HG02588 (cell line): Measurements from ENCODE around the gene GALNT2.

Source experiments
- ATAC-seq: cut with Tn5 transposase; IDR thresholded peaks from one replicate; pipeline ENCODE4 v1.9.1; 2021; ENCODE audit warnings: mild to moderate bottlenecking, moderate library complexity; ENCODE audit not compliant: unreplicated experiment

Gene GALNT2

GRCh38 chr1:230308039-230308438 lies 241.0 kb downstream of the GALNT2 start:
- ATAC-seq: no peak

GRCh38 chr1:230308821-230309220 lies 241.8 kb downstream of the GALNT2 start:
- no peak for ATAC-seq

- ATAC-seq: no peak
These were observed 242.7 kb downstream of the GALNT2 start for GRCh38 chr1:230309646-230310177.

- no peak for ATAC-seq
These were observed 243.5 kb downstream of the GALNT2 start for GRCh38 chr1:230310381-230311163.

GRCh38 chr1:230312676-230313075 lies 245.6 kb downstream of the GALNT2 start:
- ATAC-seq: no peak

- ATAC-seq: no peak
These were observed 246.6 kb downstream of the GALNT2 start for GRCh38 chr1:230313453-230314141.

- ATAC-seq: no peak
These were observed 247.1 kb downstream of the GALNT2 start for GRCh38 chr1:230314142-230314470.

GRCh38 chr1:230315099-230315498 lies 248.1 kb downstream of the GALNT2 start:
- ATAC-seq: no peak

GRCh38 chr1:230316864-230317745 lies 250.1 kb downstream of the GALNT2 start:
- no peak for ATAC-seq

GRCh38 chr1:230317823-230318819 lies 251.1 kb downstream of the GALNT2 start:
- ATAC-seq: no peak

- no peak for ATAC-seq
These were observed 252.1 kb downstream of the GALNT2 start for GRCh38 chr1:230319014-230319747.

- no peak for ATAC-seq
These were observed 253.8 kb downstream of the GALNT2 start for GRCh38 chr1:230320804-230321203.

GRCh38 chr1:230321341-230321740 lies 254.3 kb downstream of the GALNT2 start:
- no peak for ATAC-seq

GRCh38 chr1:230321741-230322420 lies 254.8 kb downstream of the GALNT2 start:
- ATAC-seq: no peak

- no peak for ATAC-seq
These were observed 255.4 kb downstream of the GALNT2 start for GRCh38 chr1:230322421-230322756.

GRCh38 chr1:230322967-230323547 lies 256.0 kb downstream of the GALNT2 start:
- no peak for ATAC-seq

- ATAC-seq: no peak
These were observed 256.6 kb downstream of the GALNT2 start for GRCh38 chr1:230323686-230324085.
